ENCODE measurements around the gene COX19.
A peak's percentile ranks its signal among the peaks of the same experiment; 100 is the strongest.

The COX19 gene

DNA sequence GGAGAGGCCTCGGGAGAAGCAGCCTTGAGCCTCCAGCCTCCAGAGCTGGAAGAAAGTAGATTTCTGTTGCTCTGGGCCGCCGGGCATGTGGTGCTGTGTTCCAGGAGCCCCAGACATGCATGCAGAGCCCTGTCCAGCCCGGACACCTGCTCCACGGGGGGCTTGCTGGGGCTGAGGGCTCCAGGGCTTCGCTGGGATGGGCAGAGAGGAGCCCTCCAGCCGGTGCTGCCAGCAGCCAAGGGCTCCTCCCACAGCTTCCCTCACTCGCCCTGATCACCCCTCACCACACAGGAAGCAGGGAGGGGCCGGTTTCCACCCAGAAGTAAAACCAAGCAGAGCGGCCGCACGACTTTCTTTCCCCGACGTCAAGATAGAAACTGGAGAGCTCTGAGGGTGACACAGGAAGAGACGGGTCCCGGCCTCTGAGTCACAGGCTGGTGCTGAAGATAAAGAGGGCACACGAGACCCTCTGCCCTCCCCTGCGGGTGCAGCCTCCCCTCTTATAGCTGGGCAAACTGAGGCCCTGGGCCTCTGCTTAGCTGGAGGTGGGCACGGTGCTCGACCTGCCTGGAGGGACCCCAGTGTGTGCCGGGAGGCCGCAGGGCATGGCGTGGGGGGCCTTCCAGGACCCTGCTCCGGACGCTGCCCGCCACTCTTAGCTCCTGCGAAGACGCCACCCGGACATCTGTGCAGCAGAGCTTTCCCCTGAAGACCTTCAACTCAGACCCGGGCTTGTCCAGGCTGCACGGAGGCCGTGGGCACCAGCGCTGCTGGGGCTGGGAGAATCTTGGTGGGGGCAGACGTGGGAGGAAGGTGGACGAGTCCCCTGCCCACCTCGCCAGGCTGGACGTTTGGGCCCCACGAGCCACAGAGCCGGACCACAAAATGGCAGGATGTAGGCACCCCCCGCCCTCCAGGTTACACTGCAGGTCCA, 52.0 kb downstream of the COX19 start:
- peak; percentile 83 to 90 (median 88) for DNase-seq
- Histone ChIP-seq H3K27ac (ENCODE audit: insufficient read depth, low read length, poor library complexity, severe bottlenecking) (peak overlapping the region; percentile 88), H3K9me3 (ENCODE audit: control insufficient read depth, low read length) (no peaks in the 10 kb centered on the region), H3K4me1 (ENCODE audit: control insufficient read depth, insufficient read depth, low read length, poor library complexity, severe bottlenecking) (peaks cover 31% of the 10 kb centered on the region), H3K36me3 (ENCODE audit: control insufficient read depth, insufficient read depth, low read length) (no peaks in the 10 kb centered on the region), H3K27me3 (replicated peaks; ENCODE audit: control insufficient read depth, insufficient read depth, low read length, poor library complexity, severe bottlenecking) (no peaks in the 10 kb centered on the region), H3K4me3 (ENCODE audit: insufficient read depth, low read depth, low read length, poor library complexity, severe bottlenecking) (peak overlapping the region; percentile 75)

DNA sequence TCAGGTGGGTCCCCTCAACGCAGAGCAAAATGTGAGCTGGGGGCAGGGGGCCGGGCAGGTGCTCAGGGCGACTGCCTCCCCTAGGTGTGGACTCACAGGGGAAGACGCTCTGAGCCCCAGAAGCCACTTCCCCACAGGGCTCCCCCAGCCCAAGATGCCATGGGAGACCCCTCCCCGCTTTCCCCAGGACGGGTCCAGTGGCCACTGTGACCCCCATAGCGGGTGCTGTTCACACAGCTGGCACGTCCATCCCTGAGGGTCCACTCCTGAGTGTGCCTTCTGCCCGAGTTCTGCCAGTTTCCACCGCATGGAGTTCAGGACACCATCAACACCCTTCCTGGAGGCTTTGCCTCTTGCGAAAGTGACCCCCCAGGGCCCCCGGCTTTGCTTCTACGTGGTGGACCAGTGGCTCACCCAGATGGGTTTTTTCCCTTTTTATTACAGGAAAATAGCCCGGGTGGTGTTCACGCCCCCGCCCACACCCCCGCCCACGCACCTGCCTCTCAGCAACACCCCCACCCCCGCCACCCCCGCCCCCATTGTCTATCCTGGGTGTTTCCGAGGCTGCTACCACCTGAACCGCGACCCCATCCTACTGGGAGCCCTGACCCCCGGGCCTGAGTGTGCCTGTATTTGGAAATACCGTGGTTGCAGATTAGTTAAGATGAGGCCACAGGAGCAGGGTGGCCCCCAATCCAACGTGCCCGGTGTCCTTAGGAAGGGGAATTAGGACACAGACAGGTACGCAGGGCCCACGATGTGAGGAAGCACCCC, 52.8 kb downstream of the COX19 start:
- Histone ChIP-seq H3K9me3 (ENCODE audit: control insufficient read depth, low read length) (no peaks in the 10 kb centered on the region), H3K27ac (ENCODE audit: insufficient read depth, low read length, poor library complexity, severe bottlenecking) (peak overlapping the region; percentile 88), H3K27me3 (replicated peaks; ENCODE audit: control insufficient read depth, insufficient read depth, low read length, poor library complexity, severe bottlenecking) (no peaks in the 10 kb centered on the region), H3K4me1 (ENCODE audit: control insufficient read depth, insufficient read depth, low read length, poor library complexity, severe bottlenecking) (peaks cover 31% of the 10 kb centered on the region), H3K4me3 (ENCODE audit: insufficient read depth, low read depth, low read length, poor library complexity, severe bottlenecking) (peak overlapping the region; percentile 75), H3K36me3 (ENCODE audit: control insufficient read depth, insufficient read depth, low read length) (no peaks in the 10 kb centered on the region)
- DNase-seq, result peak in 1 of 3 donors; percentile 48

- Histone ChIP-seq H3K4me1 (ENCODE audit: control insufficient read depth, insufficient read depth, low read length, poor library complexity, severe bottlenecking) (peaks cover 31% of the 10 kb centered on the region), H3K9me3 (ENCODE audit: control insufficient read depth, low read length) (no peaks in the 10 kb centered on the region), H3K36me3 (ENCODE audit: control insufficient read depth, insufficient read depth, low read length) (no peaks in the 10 kb centered on the region), H3K27me3 (replicated peaks; ENCODE audit: control insufficient read depth, insufficient read depth, low read length, poor library complexity, severe bottlenecking) (no peaks in the 10 kb centered on the region), H3K27ac (ENCODE audit: insufficient read depth, low read length, poor library complexity, severe bottlenecking) (peak overlapping the region; percentile 88), H3K4me3 (ENCODE audit: insufficient read depth, low read depth, low read length, poor library complexity, severe bottlenecking) (peak overlapping the region; percentile 75)
- no peak for DNase-seq
Observed at GRCh38 chr7:921581-922333, 53.6 kb downstream of the COX19 start.

- no peak for DNase-seq
- no peaks in the 10 kb centered on the region for H3K27me3 ChIP-seq (replicated peaks; ENCODE audit: control insufficient read depth, insufficient read depth, low read length, poor library complexity, severe bottlenecking)
- H3K4me3 ChIP-seq (ENCODE audit: insufficient read depth, low read depth, low read length, poor library complexity, severe bottlenecking), result no peak overlapping the region
- no peak overlapping the region for H3K27ac ChIP-seq (ENCODE audit: insufficient read depth, low read length, poor library complexity, severe bottlenecking)
- peaks cover 31% of the 10 kb centered on the region for H3K4me1 ChIP-seq (ENCODE audit: control insufficient read depth, insufficient read depth, low read length, poor library complexity, severe bottlenecking)
- H3K36me3 ChIP-seq (ENCODE audit: control insufficient read depth, insufficient read depth, low read length), result no peaks in the 10 kb centered on the region
- no peaks in the 10 kb centered on the region for H3K9me3 ChIP-seq (ENCODE audit: control insufficient read depth, low read length)
Observed at GRCh38 chr7:921071-921461, 54.3 kb downstream of the COX19 start.

- no peak overlapping the region for H3K27ac ChIP-seq (ENCODE audit: insufficient read depth, low read length, poor library complexity, severe bottlenecking)
Observed at GRCh38 chr7:920351-921070, 54.8 kb downstream of the COX19 start.

DNA sequence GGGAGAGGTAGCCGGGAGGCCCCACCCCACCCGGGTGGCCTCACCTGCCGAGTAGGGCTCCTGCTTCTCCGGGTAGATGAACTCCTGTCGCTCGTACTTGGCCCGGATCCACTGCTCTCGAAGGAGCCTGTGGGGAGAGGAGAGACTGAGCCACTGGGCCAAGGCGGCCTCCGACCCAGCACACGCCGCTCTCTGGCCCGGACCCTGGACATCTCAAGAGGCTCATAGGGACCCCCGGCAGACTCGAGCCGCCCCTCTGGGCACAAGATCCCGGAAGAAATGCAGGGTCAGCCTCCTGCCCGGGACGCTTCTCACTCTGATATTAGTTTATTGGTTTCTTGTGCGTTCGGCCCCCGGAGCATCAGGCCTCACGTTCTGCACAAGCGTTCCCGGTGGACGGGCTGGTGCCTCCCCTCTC, 55.4 kb downstream of the COX19 start:
- H3K4me3 ChIP-seq (ENCODE audit: insufficient read depth, low read depth, low read length, poor library complexity, severe bottlenecking), result no peak overlapping the region
- H3K27me3 ChIP-seq (replicated peaks; ENCODE audit: control insufficient read depth, insufficient read depth, low read length, poor library complexity, severe bottlenecking), result no peaks in the 10 kb centered on the region
- no peak for DNase-seq
- no peaks in the 10 kb centered on the region for H3K36me3 ChIP-seq (ENCODE audit: control insufficient read depth, insufficient read depth, low read length)
- peaks cover 31% of the 10 kb centered on the region for H3K4me1 ChIP-seq (ENCODE audit: control insufficient read depth, insufficient read depth, low read length, poor library complexity, severe bottlenecking)
- no peaks in the 10 kb centered on the region for H3K9me3 ChIP-seq (ENCODE audit: control insufficient read depth, low read length)
- H3K27ac ChIP-seq (ENCODE audit: insufficient read depth, low read length, poor library complexity, severe bottlenecking), result no peak overlapping the region

More at GRCh38 chr7:920351-921070, 54.8 kb downstream of the COX19 start:
- DNase-seq, result no peak
- H3K4me3 ChIP-seq (ENCODE audit: insufficient read depth, low read depth, low read length, poor library complexity, severe bottlenecking), result no peak overlapping the region
- H3K36me3 ChIP-seq (ENCODE audit: control insufficient read depth, insufficient read depth, low read length), result no peaks in the 10 kb centered on the region
- H3K27me3 ChIP-seq (replicated peaks; ENCODE audit: control insufficient read depth, insufficient read depth, low read length, poor library complexity, severe bottlenecking), result no peaks in the 10 kb centered on the region
- no peaks in the 10 kb centered on the region for H3K9me3 ChIP-seq (ENCODE audit: control insufficient read depth, low read length)
- H3K4me1 ChIP-seq (ENCODE audit: control insufficient read depth, insufficient read depth, low read length, poor library complexity, severe bottlenecking), result peaks cover 31% of the 10 kb centered on the region

DNA sequence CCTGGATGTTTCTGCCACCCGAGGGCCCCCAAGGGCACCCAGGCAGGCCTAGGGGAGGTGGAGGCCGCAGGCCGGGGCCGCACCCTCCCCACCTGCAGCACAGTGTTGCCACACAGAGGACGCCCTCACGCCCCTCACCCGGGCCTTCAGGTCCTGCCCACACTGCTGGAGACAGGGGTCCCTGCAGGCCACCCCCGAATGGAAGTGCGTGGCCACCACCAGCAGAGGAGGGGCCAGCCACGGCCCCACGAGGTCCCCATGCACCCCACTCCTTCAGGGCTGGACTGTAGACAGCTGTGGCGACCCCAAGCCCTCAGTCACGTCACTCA, 56.3 kb downstream of the COX19 start:
- Histone ChIP-seq H3K36me3 (ENCODE audit: control insufficient read depth, insufficient read depth, low read length) (no peaks in the 10 kb centered on the region), H3K27ac (ENCODE audit: insufficient read depth, low read length, poor library complexity, severe bottlenecking) (no peak overlapping the region), H3K27me3 (replicated peaks; ENCODE audit: control insufficient read depth, insufficient read depth, low read length, poor library complexity, severe bottlenecking) (no peaks in the 10 kb centered on the region), H3K4me3 (ENCODE audit: insufficient read depth, low read depth, low read length, poor library complexity, severe bottlenecking) (no peak overlapping the region), H3K4me1 (ENCODE audit: control insufficient read depth, insufficient read depth, low read length, poor library complexity, severe bottlenecking) (peaks cover 22% of the 10 kb centered on the region), H3K9me3 (ENCODE audit: control insufficient read depth, low read length) (no peaks in the 10 kb centered on the region)
- DNase-seq, result no peak

DNA sequence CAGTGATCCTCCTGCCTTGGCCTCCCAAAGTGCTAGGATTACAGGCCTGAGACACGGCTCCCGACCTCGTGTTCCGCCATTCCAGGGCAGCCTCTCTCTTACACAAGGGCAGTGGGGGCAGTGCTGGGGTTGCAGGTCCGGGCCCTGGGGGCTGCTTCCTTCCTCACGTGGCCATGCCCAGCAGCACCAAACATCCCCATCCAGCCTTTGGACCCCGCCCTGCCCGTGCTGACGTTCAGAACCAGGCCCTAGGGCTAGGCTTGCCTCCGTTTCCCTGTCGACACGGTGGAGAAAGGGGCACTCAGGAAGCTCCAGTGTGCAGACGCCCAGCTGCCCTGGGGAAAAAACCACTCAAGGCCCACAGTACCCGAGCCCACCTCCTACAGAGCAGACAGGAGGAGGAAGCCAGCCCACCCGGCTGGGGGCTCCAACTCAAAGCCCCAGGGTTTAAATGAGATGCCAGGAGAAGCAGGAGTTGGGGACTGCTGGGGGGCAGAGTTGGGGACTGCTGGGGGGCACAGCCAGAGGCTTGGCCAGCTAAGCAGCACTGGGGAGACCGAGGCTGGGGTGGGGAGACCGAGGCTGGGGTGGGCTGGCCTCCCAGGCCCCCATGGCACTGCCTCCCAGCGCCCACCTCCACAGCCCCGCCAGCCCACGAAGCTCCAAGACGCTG, 56.8 kb downstream of the COX19 start:
- Histone ChIP-seq H3K4me1 (ENCODE audit: control insufficient read depth, insufficient read depth, low read length, poor library complexity, severe bottlenecking) (peaks cover 19% of the 10 kb centered on the region), H3K27ac (ENCODE audit: insufficient read depth, low read length, poor library complexity, severe bottlenecking) (no peak overlapping the region), H3K9me3 (ENCODE audit: control insufficient read depth, low read length) (no peaks in the 10 kb centered on the region), H3K36me3 (ENCODE audit: control insufficient read depth, insufficient read depth, low read length) (no peaks in the 10 kb centered on the region), H3K4me3 (ENCODE audit: insufficient read depth, low read depth, low read length, poor library complexity, severe bottlenecking) (no peak overlapping the region), H3K27me3 (replicated peaks; ENCODE audit: control insufficient read depth, insufficient read depth, low read length, poor library complexity, severe bottlenecking) (no peaks in the 10 kb centered on the region)
- DNase-seq, result no peak

DNA sequence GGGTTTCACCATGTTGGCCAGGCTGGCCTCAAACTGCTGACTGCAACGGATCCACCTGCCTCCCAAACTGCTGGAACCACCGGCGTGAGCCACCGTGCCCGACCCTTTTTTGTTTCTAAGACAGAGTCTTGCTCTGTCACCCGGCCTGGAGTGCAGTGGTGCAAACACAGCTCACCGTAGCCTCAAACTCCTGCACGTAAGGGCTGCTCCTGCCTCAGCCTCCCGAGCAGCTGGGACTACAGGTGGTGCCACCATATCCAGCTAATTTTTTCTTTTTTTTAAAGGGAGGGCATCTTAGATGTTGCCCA, 57.3 kb downstream of the COX19 start:
- no peak overlapping the region for H3K27ac ChIP-seq (ENCODE audit: insufficient read depth, low read length, poor library complexity, severe bottlenecking)
- no peak overlapping the region for H3K4me3 ChIP-seq (ENCODE audit: insufficient read depth, low read depth, low read length, poor library complexity, severe bottlenecking)
- H3K4me1 ChIP-seq (ENCODE audit: control insufficient read depth, insufficient read depth, low read length, poor library complexity, severe bottlenecking), result peaks cover 17% of the 10 kb centered on the region
- DNase-seq, result no peak
- H3K27me3 ChIP-seq (replicated peaks; ENCODE audit: control insufficient read depth, insufficient read depth, low read length, poor library complexity, severe bottlenecking), result no peaks in the 10 kb centered on the region
- H3K9me3 ChIP-seq (ENCODE audit: control insufficient read depth, low read length), result no peaks in the 10 kb centered on the region
- no peaks in the 10 kb centered on the region for H3K36me3 ChIP-seq (ENCODE audit: control insufficient read depth, insufficient read depth, low read length)
